Neural progenitor cell (in vitro differentiated cells): ENCODE data around the gene GALM. TPM values are rescaled to one million over a fixed set of nuclear protein-coding genes. Genes with fewer than 3 reads are reported as not detected.

ENCODE experiments used
- DNase-seq: peaks from one replicate; pipeline ENCODE4 v3.0.0-alpha.2; 2016; ENCODE audit warnings: low spot score
- H2AFZ ChIP-seq: fragments of 200-600 bp; sonication (generic); replicated peaks from 2 replicates; pipeline ENCODE4 v1.6.1; 2016; ENCODE audit warnings: antibody characterized with exemption
- H3F3A ChIP-seq: fragments of 200-600 bp; sonication (generic); 2 replicates; pipeline ENCODE4 v1.6.1; 2016; ENCODE audit warnings: antibody characterized with exemption, low read depth
- H3K27ac ChIP-seq: fragments of 200-600 bp; sonication (generic); 2 replicates; pipeline ENCODE4 v1.5.1; 2016; ENCODE audit warnings: mild to moderate bottlenecking
- H3K27me3 ChIP-seq: fragments of 200-600 bp; sonication (generic); 2 replicates; pipeline ENCODE4 v1.6.1; 2016; ENCODE audit warnings: mild to moderate bottlenecking, moderate library complexity
- H3K36me3 ChIP-seq: fragments of 200-600 bp; sonication (generic); 2 replicates; pipeline ENCODE4 v1.5.1; 2016
- H3K4me1 ChIP-seq: fragments of 200-600 bp; sonication (generic); 2 replicates; pipeline ENCODE4 v1.6.1; 2016; ENCODE audit warnings: mixed run types
- H3K4me2 ChIP-seq: fragments of 200-600 bp; sonication (generic); 2 replicates; pipeline ENCODE4 v1.6.1; 2016
- H3K4me3 ChIP-seq: fragments of 200-600 bp; sonication (generic); 2 replicates; pipeline ENCODE4 v1.5.1; 2016
- H3K79me2 ChIP-seq: fragments of 200-600 bp; sonication (generic); 2 replicates; pipeline ENCODE4 v1.6.1; 2016; ENCODE audit warnings: low read depth
- H3K9ac ChIP-seq: fragments of 200-600 bp; sonication (generic); 2 replicates; pipeline ENCODE4 v1.6.1; 2016
- H3K9me3 ChIP-seq: fragments of 200-600 bp; sonication (generic); 2 replicates; pipeline ENCODE4 v1.5.1; 2016; ENCODE audit warnings: low read depth
- H4K20me1 ChIP-seq: fragments of 200-600 bp; sonication (generic); 2 replicates; pipeline ENCODE4 v1.6.1; 2016; ENCODE audit warnings: low read depth
- H3K27ac Mint-ChIP-seq: 3 replicates; pipeline ENCODE4 v1.8.0; 2021; ENCODE audit warnings: mixed read lengths
- H3K27me3 Mint-ChIP-seq: 2 replicates; pipeline ENCODE4 v1.8.0; 2022; ENCODE audit warnings: low read depth, mild to moderate bottlenecking, inconsistent platforms, moderate library complexity, mixed read lengths; ENCODE audit not compliant: insufficient read depth
- H3K36me3 Mint-ChIP-seq: 3 replicates; pipeline ENCODE4 v1.8.0; 2021; ENCODE audit warnings: mixed read lengths
- H3K4me1 Mint-ChIP-seq: 3 replicates; pipeline ENCODE4 v1.8.0; 2021; ENCODE audit warnings: mixed read lengths
- H3K4me3 Mint-ChIP-seq: 3 replicates; pipeline ENCODE4 v1.8.0; 2021; ENCODE audit warnings: mild to moderate bottlenecking, moderate library complexity, mixed read lengths
- H3K9me3 Mint-ChIP-seq: 3 replicates; pipeline ENCODE4 v1.8.0; 2020; ENCODE audit warnings: mixed read lengths
- EZH2 ChIP-seq: fragments of 200-600 bp; sonication (generic); IDR thresholded peaks from 2 replicates; pipeline ENCODE4 v1.6.1; 2017; ENCODE audit warnings: antibody characterized with exemption, mild to moderate bottlenecking, moderate library complexity
- EZH2phosphoT487 ChIP-seq: fragments of 200-600 bp; sonication (generic); IDR thresholded peaks from 2 replicates; pipeline ENCODE4 v1.6.1; 2017; ENCODE audit warnings: antibody characterized with exemption
- total RNA-seq: library from RNA; depleted of rRNA; stranded (reverse); fragments of >200 nt; gene quantifications from 2 replicates; pipeline ENCODE4 v1.2.3, GENCODE V29; 2015; ENCODE audit warnings: low replicate concordance
- TF ChIP-seq, protein P1 (sequence below): fragments of 200-600 bp; sonication (generic); IDR thresholded peaks from 2 replicates; pipeline ENCODE4 v1.5.1; 2017; ENCODE audit warnings: antibody characterized with exemption, mild to moderate bottlenecking

GALM gene
- total RNA-seq, 1 donor from 2014 or later: 7.1 TPM

GRCh38 chr2:38656866-38657480, 8.9 kb upstream of the GALM start:
- TF ChIP-seq EZH2 (no peak), EZH2phosphoT487 (no peak)
- TF ChIP-seq, protein P1, sequence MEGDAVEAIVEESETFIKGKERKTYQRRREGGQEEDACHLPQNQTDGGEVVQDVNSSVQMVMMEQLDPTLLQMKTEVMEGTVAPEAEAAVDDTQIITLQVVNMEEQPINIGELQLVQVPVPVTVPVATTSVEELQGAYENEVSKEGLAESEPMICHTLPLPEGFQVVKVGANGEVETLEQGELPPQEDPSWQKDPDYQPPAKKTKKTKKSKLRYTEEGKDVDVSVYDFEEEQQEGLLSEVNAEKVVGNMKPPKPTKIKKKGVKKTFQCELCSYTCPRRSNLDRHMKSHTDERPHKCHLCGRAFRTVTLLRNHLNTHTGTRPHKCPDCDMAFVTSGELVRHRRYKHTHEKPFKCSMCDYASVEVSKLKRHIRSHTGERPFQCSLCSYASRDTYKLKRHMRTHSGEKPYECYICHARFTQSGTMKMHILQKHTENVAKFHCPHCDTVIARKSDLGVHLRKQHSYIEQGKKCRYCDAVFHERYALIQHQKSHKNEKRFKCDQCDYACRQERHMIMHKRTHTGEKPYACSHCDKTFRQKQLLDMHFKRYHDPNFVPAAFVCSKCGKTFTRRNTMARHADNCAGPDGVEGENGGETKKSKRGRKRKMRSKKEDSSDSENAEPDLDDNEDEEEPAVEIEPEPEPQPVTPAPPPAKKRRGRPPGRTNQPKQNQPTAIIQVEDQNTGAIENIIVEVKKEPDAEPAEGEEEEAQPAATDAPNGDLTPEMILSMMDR: no peak
- Histone ChIP-seq H3K27ac (no peak overlapping the region), H3F3A (no peaks in the 10 kb centered on the region), H3K9ac (no peak overlapping the region), H3K27me3 (no peaks in the 10 kb centered on the region), H3K4me1 (no peaks in the 10 kb centered on the region), H3K36me3 (no peaks in the 10 kb centered on the region), H3K4me2 (no peak overlapping the region), H4K20me1 (no peaks in the 10 kb centered on the region), H3K79me2 (no peaks in the 10 kb centered on the region), H2AFZ (no peak overlapping the region), H3K9me3 (no peaks in the 10 kb centered on the region), H3K4me3 (no peak overlapping the region)
- Mint-ChIP-seq H3K36me3 (no peaks in the 10 kb centered on the region), H3K4me3 (no peak overlapping the region), H3K27me3 (peaks cover 4% of the 10 kb centered on the region), H3K4me1 (peaks cover 5% of the 10 kb centered on the region), H3K27ac (no peak overlapping the region), H3K9me3 (no peaks in the 10 kb centered on the region)
- DNase-seq: no peak

GRCh38 chr2:38658613-38659012, 7.3 kb upstream of the GALM start:
- Histone ChIP-seq H3F3A (no peaks in the 10 kb centered on the region), H3K27me3 (no peaks in the 10 kb centered on the region), H3K4me2 (no peak overlapping the region), H2AFZ (no peak overlapping the region), H3K9ac (no peak overlapping the region), H3K4me3 (no peak overlapping the region), H3K4me1 (no peaks in the 10 kb centered on the region), H3K79me2 (no peaks in the 10 kb centered on the region), H3K9me3 (no peaks in the 10 kb centered on the region), H4K20me1 (no peaks in the 10 kb centered on the region), H3K27ac (no peak overlapping the region), H3K36me3 (no peaks in the 10 kb centered on the region)
- Mint-ChIP-seq H3K4me1 (peaks cover 5% of the 10 kb centered on the region), H3K27me3 (peaks cover 4% of the 10 kb centered on the region), H3K36me3 (no peaks in the 10 kb centered on the region), H3K4me3 (no peak overlapping the region), H3K9me3 (no peaks in the 10 kb centered on the region), H3K27ac (no peak overlapping the region)
- TF ChIP-seq EZH2: no peak
- TF ChIP-seq, protein P1: no peak
- TF ChIP-seq EZH2phosphoT487: no peak
- DNase-seq: no peak

GRCh38 chr2:38659115-38659514, 6.8 kb upstream of the GALM start:
- Histone ChIP-seq H3K9me3 (no peaks in the 10 kb centered on the region), H3K4me3 (no peak overlapping the region), H3K9ac (no peak overlapping the region), H3K79me2 (no peaks in the 10 kb centered on the region), H2AFZ (no peak overlapping the region), H3K4me1 (no peaks in the 10 kb centered on the region), H4K20me1 (no peaks in the 10 kb centered on the region), H3K4me2 (no peak overlapping the region), H3F3A (no peaks in the 10 kb centered on the region), H3K27me3 (no peaks in the 10 kb centered on the region), H3K36me3 (no peaks in the 10 kb centered on the region), H3K27ac (no peak overlapping the region)
- Mint-ChIP-seq H3K27me3 (peaks cover 4% of the 10 kb centered on the region), H3K36me3 (no peaks in the 10 kb centered on the region), H3K27ac (no peak overlapping the region), H3K4me3 (no peak overlapping the region), H3K4me1 (peaks cover 5% of the 10 kb centered on the region), H3K9me3 (no peaks in the 10 kb centered on the region)
- DNase-seq: no peak
- TF ChIP-seq, protein P1: no peak
- TF ChIP-seq EZH2phosphoT487 (no peak), EZH2 (no peak)
